ENCODE results near the gene IL17RD. TPM values are rescaled to one million over a fixed set of nuclear protein-coding genes. Genes with fewer than 3 reads are reported as not detected.
A peak's percentile ranks its signal among the peaks of the same experiment; 100 is the strongest.

IL17RD gene
- total RNA-seq, 1 donor from 2014 or later = 26.1 TPM

- Histone ChIP-seq H3K36me3 (no peaks in the 10 kb centered on the region), H3K9ac (no peak overlapping the region), H3K27me3 (no peaks in the 10 kb centered on the region), H3K79me2 (ENCODE audit: low read depth) (no peaks in the 10 kb centered on the region), H3K27ac (no peak overlapping the region), H3K4me1 (no peaks in the 10 kb centered on the region), H3K4me2 (no peak overlapping the region), H3F3A (ENCODE audit: low read depth) (no peaks in the 10 kb centered on the region), H3K4me3 (no peak overlapping the region), H3K9me3 (ENCODE audit: low read depth) (no peaks in the 10 kb centered on the region), H2AFZ (replicated peaks) (no peak overlapping the region), H4K20me1 (ENCODE audit: low read depth) (no peaks in the 10 kb centered on the region)
- Mint-ChIP-seq H3K36me3 (no peaks in the 10 kb centered on the region), H3K4me1 (peaks cover 2% of the 10 kb centered on the region), H3K27me3 (ENCODE audit: insufficient read depth, low read depth) (no peaks in the 10 kb centered on the region), H3K27ac (no peak overlapping the region), H3K9me3 (no peaks in the 10 kb centered on the region), H3K4me3 (no peak overlapping the region)
- no peak for DNase-seq (ENCODE audit: low spot score)
- no peak for TF ChIP-seq EZH2phosphoT487 (IDR thresholded peaks at IDR 0.05)
- no peak for TF ChIP-seq CTCF (IDR thresholded peaks at IDR 0.05)
- TF ChIP-seq EZH2 (IDR thresholded peaks at IDR 0.05) = no peak
Measured at GRCh38 chr3:57048728-57049127, 116.4 kb downstream of the IL17RD start.

GRCh38 chr3:57048052-57048671, 117.0 kb downstream of the IL17RD start:
- H3K4me1 ChIP-seq = no peaks in the 10 kb centered on the region
- no peak for TF ChIP-seq CTCF (IDR thresholded peaks at IDR 0.05)
- no peak for TF ChIP-seq EZH2 (IDR thresholded peaks at IDR 0.05)
- TF ChIP-seq EZH2phosphoT487 (IDR thresholded peaks at IDR 0.05) = no peak
- no peaks in the 10 kb centered on the region for H3K9me3 ChIP-seq (ENCODE audit: low read depth)
- H3K79me2 ChIP-seq (ENCODE audit: low read depth) = no peaks in the 10 kb centered on the region
- H3F3A ChIP-seq (ENCODE audit: low read depth) = no peaks in the 10 kb centered on the region
- no peaks in the 10 kb centered on the region for H3K36me3 ChIP-seq
- H3K27me3 ChIP-seq = no peaks in the 10 kb centered on the region
- no peak overlapping the region for H2AFZ ChIP-seq (replicated peaks)
- no peaks in the 10 kb centered on the region for H4K20me1 ChIP-seq (ENCODE audit: low read depth)
- Mint-ChIP-seq H3K4me1 (peaks cover 2% of the 10 kb centered on the region), H3K36me3 (peaks cover 1% of the 10 kb centered on the region), H3K27me3 (ENCODE audit: insufficient read depth, low read depth) (no peaks in the 10 kb centered on the region), H3K4me3 (no peak overlapping the region), H3K9me3 (no peaks in the 10 kb centered on the region), H3K27ac (peak overlapping the region; percentile 35)
- no peak overlapping the region for H3K27ac ChIP-seq
- H3K4me3 ChIP-seq = no peak overlapping the region
- H3K4me2 ChIP-seq = no peak overlapping the region
- H3K9ac ChIP-seq = no peak overlapping the region
- DNase-seq (ENCODE audit: low spot score) = no peak

GRCh38 chr3:57046101-57046765, 118.9 kb downstream of the IL17RD start:
- Histone ChIP-seq H3K4me2 (no peak overlapping the region), H3K27me3 (no peaks in the 10 kb centered on the region), H4K20me1 (ENCODE audit: low read depth) (no peaks in the 10 kb centered on the region), H3F3A (ENCODE audit: low read depth) (no peaks in the 10 kb centered on the region), H3K36me3 (no peaks in the 10 kb centered on the region), H3K27ac (no peak overlapping the region), H2AFZ (replicated peaks) (no peak overlapping the region), H3K79me2 (ENCODE audit: low read depth) (no peaks in the 10 kb centered on the region), H3K4me1 (no peaks in the 10 kb centered on the region), H3K9ac (no peak overlapping the region), H3K4me3 (no peak overlapping the region), H3K9me3 (ENCODE audit: low read depth) (no peaks in the 10 kb centered on the region)
- TF ChIP-seq CTCF (IDR thresholded peaks at IDR 0.05) = no peak
- TF ChIP-seq EZH2phosphoT487 (IDR thresholded peaks at IDR 0.05) = no peak
- no peak for TF ChIP-seq EZH2 (IDR thresholded peaks at IDR 0.05)
- DNase-seq (ENCODE audit: low spot score) = no peak
- no peaks in the 10 kb centered on the region for H3K9me3 Mint-ChIP-seq
- H3K4me3 Mint-ChIP-seq = no peak overlapping the region
- H3K27me3 Mint-ChIP-seq (ENCODE audit: insufficient read depth, low read depth) = no peaks in the 10 kb centered on the region
- H3K4me1 Mint-ChIP-seq = peaks cover 2% of the 10 kb centered on the region
- peaks cover 1% of the 10 kb centered on the region for H3K36me3 Mint-ChIP-seq
- no peak overlapping the region for H3K27ac Mint-ChIP-seq
